ENCODE results near the gene GGPS1. TPM values are rescaled to one million over a fixed set of nuclear protein-coding genes. Genes with fewer than 3 reads are reported as not detected.

GGPS1 gene
- total RNA-seq, 1 experiment from 2014 or later, result 40.4 TPM

DNA sequence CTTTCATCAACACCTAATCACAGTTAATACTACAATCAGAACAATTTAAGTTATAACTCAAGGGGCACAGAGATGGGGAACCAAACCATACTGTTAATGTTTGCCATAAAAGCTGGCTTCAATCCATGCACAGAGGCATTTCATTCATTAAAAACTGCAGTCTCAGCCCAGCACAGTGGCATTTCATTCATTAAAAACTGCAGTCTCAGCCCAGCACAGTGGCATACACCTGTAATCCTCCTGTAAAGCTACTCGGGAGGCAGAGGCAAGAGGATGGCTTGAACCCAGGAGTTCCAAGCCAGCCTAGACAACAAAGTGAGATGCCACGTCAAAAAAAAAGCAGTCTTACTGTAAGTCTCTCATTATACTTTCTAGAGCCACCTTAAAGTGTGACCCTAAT lies 29.6 kb upstream of the GGPS1 start:
- TF ChIP-seq, protein P1, sequence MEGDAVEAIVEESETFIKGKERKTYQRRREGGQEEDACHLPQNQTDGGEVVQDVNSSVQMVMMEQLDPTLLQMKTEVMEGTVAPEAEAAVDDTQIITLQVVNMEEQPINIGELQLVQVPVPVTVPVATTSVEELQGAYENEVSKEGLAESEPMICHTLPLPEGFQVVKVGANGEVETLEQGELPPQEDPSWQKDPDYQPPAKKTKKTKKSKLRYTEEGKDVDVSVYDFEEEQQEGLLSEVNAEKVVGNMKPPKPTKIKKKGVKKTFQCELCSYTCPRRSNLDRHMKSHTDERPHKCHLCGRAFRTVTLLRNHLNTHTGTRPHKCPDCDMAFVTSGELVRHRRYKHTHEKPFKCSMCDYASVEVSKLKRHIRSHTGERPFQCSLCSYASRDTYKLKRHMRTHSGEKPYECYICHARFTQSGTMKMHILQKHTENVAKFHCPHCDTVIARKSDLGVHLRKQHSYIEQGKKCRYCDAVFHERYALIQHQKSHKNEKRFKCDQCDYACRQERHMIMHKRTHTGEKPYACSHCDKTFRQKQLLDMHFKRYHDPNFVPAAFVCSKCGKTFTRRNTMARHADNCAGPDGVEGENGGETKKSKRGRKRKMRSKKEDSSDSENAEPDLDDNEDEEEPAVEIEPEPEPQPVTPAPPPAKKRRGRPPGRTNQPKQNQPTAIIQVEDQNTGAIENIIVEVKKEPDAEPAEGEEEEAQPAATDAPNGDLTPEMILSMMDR (IDR thresholded peaks at IDR 0.05; ENCODE audit: insufficient read depth in 1 of 2, low read depth in 1 of 2, low read length in 1 of 2, severe bottlenecking in 1 of 2, unreplicated experiment in 1 of 2), result no peak
- Histone ChIP-seq H3K36me3 (ENCODE audit: control insufficient read depth, insufficient read depth, low read length) (no peaks in the 10 kb centered on the region), H3K4me3 (ENCODE audit: low read depth, low read length) (no peak overlapping the region), H3K27me3 (replicated peaks; ENCODE audit: control insufficient read depth, insufficient read depth, low read length) (no peaks in the 10 kb centered on the region), H3K4me1 (peaks cover 8% of the 10 kb centered on the region), H3K9me3 (peaks cover 3% of the 10 kb centered on the region; the same call in 1 of the 2 replicates)
- ChIA-PET POLR2A (no interaction called here), CTCF (no interaction called here)
- no peak for DNase-seq
- Mint-ChIP-seq H3K4me1 (ENCODE audit: low read depth, unreplicated experiment) (peaks cover 21% of the 10 kb centered on the region), H3K27ac (ENCODE audit: unreplicated experiment) (no peak overlapping the region), H3K4me3 (ENCODE audit: unreplicated experiment) (no peak overlapping the region), H3K36me3 (ENCODE audit: insufficient read depth, unreplicated experiment) (peaks cover 7% of the 10 kb centered on the region), H3K9me3 (ENCODE audit: unreplicated experiment) (peaks cover 15% of the 10 kb centered on the region), H3K27me3 (ENCODE audit: insufficient read depth, unreplicated experiment) (no peaks in the 10 kb centered on the region)
- intact Hi-C loops (cut with micrococcal nuclease; ENCODE audit: unreplicated experiment), result no loop called here
- no TSS peak for BruUV-seq (replicated peaks)

DNA sequence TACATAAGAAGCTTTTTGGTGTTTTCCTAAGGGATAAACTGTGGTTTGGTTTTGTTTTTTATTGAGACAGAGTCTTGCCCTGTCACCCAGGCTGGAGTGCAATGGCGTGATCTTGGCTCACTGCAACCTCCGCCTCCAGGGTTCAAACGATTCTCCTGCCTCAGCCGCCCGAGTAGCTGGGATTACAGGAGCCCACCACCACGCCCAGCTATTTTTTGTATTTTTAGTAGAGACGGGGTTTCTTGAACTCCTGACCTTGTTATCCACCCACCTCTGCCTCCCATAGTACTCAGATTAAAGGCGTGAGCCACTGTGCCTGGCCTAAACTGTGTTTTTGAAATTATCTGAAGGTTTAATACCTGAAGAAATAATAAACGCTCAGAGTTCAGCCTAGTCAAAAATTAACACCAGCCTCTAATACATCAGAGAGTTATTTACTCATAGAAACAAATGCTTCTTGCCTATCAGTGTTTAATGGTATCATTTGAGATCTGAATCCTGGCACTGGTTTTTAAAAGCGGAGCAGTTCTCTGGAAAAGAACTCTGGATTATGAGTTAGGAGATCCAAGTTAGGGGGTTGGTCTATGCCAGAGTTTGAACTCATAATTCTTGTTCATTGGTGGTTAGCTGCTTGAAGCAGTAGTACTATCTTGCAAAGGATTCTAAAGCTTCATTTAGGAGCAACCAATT lies 29.1 kb upstream of the GGPS1 start:
- TF ChIP-seq, protein P1 (IDR thresholded peaks at IDR 0.05; ENCODE audit: insufficient read depth in 1 of 2, low read depth in 1 of 2, low read length in 1 of 2, severe bottlenecking in 1 of 2, unreplicated experiment in 1 of 2), result no peak
- peaks cover 15% of the 10 kb centered on the region for H3K9me3 Mint-ChIP-seq (ENCODE audit: unreplicated experiment)
- H3K36me3 Mint-ChIP-seq (ENCODE audit: insufficient read depth, unreplicated experiment), result peaks cover 7% of the 10 kb centered on the region
- ChIA-PET CTCF (interaction anchor here (1.6 kb wide), 1 partner anchor 117 kb away, joined by 4 read pairs; no protein-coding TSS in a partner anchor), POLR2A (no interaction called here)
- H3K9me3 ChIP-seq, result peaks cover 3% of the 10 kb centered on the region; the same call in 1 of the 2 replicates
- no peak overlapping the region for H3K4me3 ChIP-seq (ENCODE audit: low read depth, low read length)
- H3K4me3 Mint-ChIP-seq (ENCODE audit: unreplicated experiment), result no peak overlapping the region
- H3K4me1 Mint-ChIP-seq (ENCODE audit: low read depth, unreplicated experiment), result peaks cover 21% of the 10 kb centered on the region
- intact Hi-C loops (cut with micrococcal nuclease; ENCODE audit: unreplicated experiment), result no loop called here
- BruUV-seq (replicated peaks), result no TSS peak
- no peaks in the 10 kb centered on the region for H3K27me3 Mint-ChIP-seq (ENCODE audit: insufficient read depth, unreplicated experiment)
- no peak for DNase-seq
- H3K27ac Mint-ChIP-seq (ENCODE audit: unreplicated experiment), result peak overlapping the region; percentile 66
- H3K36me3 ChIP-seq (ENCODE audit: control insufficient read depth, insufficient read depth, low read length), result no peaks in the 10 kb centered on the region
- no peaks in the 10 kb centered on the region for H3K27me3 ChIP-seq (replicated peaks; ENCODE audit: control insufficient read depth, insufficient read depth, low read length)
- H3K4me1 ChIP-seq, result peaks cover 8% of the 10 kb centered on the region

DNA sequence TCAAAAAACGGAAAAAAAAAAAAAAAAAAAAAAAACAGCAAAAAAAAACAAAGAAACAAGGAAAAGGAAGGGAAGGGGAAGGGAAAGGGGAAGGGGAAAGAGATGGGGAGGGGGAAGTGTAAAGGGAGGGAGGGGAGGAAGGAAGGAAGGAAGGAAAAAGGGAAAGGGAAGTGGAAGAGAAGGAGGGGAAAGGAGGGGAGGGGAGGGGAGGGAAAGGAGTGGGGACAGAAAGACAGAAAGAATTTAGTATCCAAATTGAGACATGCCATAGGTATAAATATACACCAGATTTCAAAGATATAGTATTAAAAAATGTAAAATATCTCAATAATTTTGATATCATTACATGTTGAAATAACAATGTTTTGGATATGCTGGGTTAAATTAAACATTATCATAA lies 26.2 kb upstream of the GGPS1 start:
- ChIA-PET POLR2A (no interaction called here), CTCF (no interaction called here)
- DNase-seq, result no peak
- Mint-ChIP-seq H3K36me3 (ENCODE audit: insufficient read depth, unreplicated experiment) (peaks cover 6% of the 10 kb centered on the region), H3K27me3 (ENCODE audit: insufficient read depth, unreplicated experiment) (no peaks in the 10 kb centered on the region), H3K4me1 (ENCODE audit: low read depth, unreplicated experiment) (peaks cover 14% of the 10 kb centered on the region), H3K27ac (ENCODE audit: unreplicated experiment) (no peak overlapping the region), H3K9me3 (ENCODE audit: unreplicated experiment) (peaks cover 9% of the 10 kb centered on the region), H3K4me3 (ENCODE audit: unreplicated experiment) (no peak overlapping the region)
- Histone ChIP-seq H3K4me1 (no peaks in the 10 kb centered on the region), H3K9me3 (peaks cover under 1% of the 10 kb centered on the region; the same call in 1 of the 2 replicates), H3K4me3 (ENCODE audit: low read depth, low read length) (no peak overlapping the region), H3K36me3 (ENCODE audit: control insufficient read depth, insufficient read depth, low read length) (no peaks in the 10 kb centered on the region), H3K27me3 (replicated peaks; ENCODE audit: control insufficient read depth, insufficient read depth, low read length) (no peaks in the 10 kb centered on the region)
- TF ChIP-seq, protein P1 (IDR thresholded peaks at IDR 0.05; ENCODE audit: insufficient read depth in 1 of 2, low read depth in 1 of 2, low read length in 1 of 2, severe bottlenecking in 1 of 2, unreplicated experiment in 1 of 2), result no peak
- no TSS peak for BruUV-seq (replicated peaks)
- intact Hi-C loops (cut with micrococcal nuclease; ENCODE audit: unreplicated experiment), result no loop called here

Measured in Caco-2 (cell line).